HG02678 (cell line): Measurements from ENCODE around the gene LRRC23.
"Not testable (repeated sequence)": the region's sequence is repeated elsewhere in the genome, so short reads cannot be mapped to it uniquely, and the experiment has no call there.

Experiments used
- ATAC-seq: cut with Tn5 transposase; IDR thresholded peaks from one replicate; pipeline ENCODE4 v1.9.1; 2021; ENCODE audit warnings: mild to moderate bottlenecking, moderate library complexity; ENCODE audit not compliant: unreplicated experiment

LRRC23 gene

GRCh38 chr12:6899837-6900519 is 4.6 kb upstream of the LRRC23 start:
- ATAC-seq: no peak

- no peak for ATAC-seq
Observed at GRCh38 chr12:6902448-6902847, 2.2 kb upstream of the LRRC23 start.

- ATAC-seq: no peak
Observed at GRCh38 chr12:6903722-6904121, 900 bp upstream of the LRRC23 start.

- ATAC-seq: no peak
Observed at GRCh38 chr12:6905414-6906040, 905 bp downstream of the LRRC23 start.

- not testable (repeated sequence) for ATAC-seq
Observed at GRCh38 chr12:6908141-6908540, 3.5 kb downstream of the LRRC23 start.

GRCh38 chr12:6909421-6910145 is 5.0 kb downstream of the LRRC23 start:
- no peak for ATAC-seq

- no peak for ATAC-seq
Observed at GRCh38 chr12:6912164-6912935, 7.7 kb downstream of the LRRC23 start.

GRCh38 chr12:6914246-6914946 is 9.8 kb downstream of the LRRC23 start, which contains the start of gene ENO2:
Gene ENO2, plus strand, starts transcription at chr12:6914580. Its CDS starts 1,253 bp downstream, at chr12:6915833.
- peak; percentile 81 for ATAC-seq

GRCh38 chr12:6914947-6915788 is 10.5 kb downstream of the LRRC23 start:
- ATAC-seq: no peak

GRCh38 chr12:6915789-6916285 is 11.2 kb downstream of the LRRC23 start:
- no peak for ATAC-seq

- no peak for ATAC-seq
Observed at GRCh38 chr12:6916426-6917200, 12.0 kb downstream of the LRRC23 start.

GRCh38 chr12:6917491-6918231 is 13.0 kb downstream of the LRRC23 start:
- ATAC-seq: no peak

GRCh38 chr12:6919588-6919987 is 15.0 kb downstream of the LRRC23 start:
- ATAC-seq: no peak

- no peak for ATAC-seq
Observed at GRCh38 chr12:6921539-6921938, 16.9 kb downstream of the LRRC23 start.

GRCh38 chr12:6921996-6922946 is 17.6 kb downstream of the LRRC23 start:
- peak; percentile 39 for ATAC-seq

- no peak for ATAC-seq
Observed at GRCh38 chr12:6923003-6923732, 18.5 kb downstream of the LRRC23 start.
